WTC11 (cell line): ENCODE data around the gene AADACL3. TPM values are rescaled to one million over a fixed set of nuclear protein-coding genes. Genes with fewer than 3 reads are reported as not detected.

Experiments
- ATAC-seq: fragments of 200-7000 bp; cut with Tn5 transposase; 2 replicates; pipeline ENCODE4 v1.10.0; 2021; ENCODE audit warnings: mild to moderate bottlenecking, moderate library complexity
- CTCF ChIA-PET: fragments of 300-600 bp; sonication (Branson Sonifier 250); formaldehyde crosslinking; loops from one replicate; lab custom pipeline; 2021; ENCODE audit warnings: antibody characterized with exemption; lab: Charles Lee
- POLR2A ChIA-PET: fragments of 350-600 bp; sonication (Branson Sonifier 250); formaldehyde crosslinking; loops from one replicate; lab custom pipeline; 2021; ENCODE audit warnings: antibody characterized with exemption; lab: Charles Lee
- DNase-seq: peaks from one replicate; pipeline ENCODE4 v3.0.0; 2021; ENCODE audit warnings: low spot score
- H3K27ac Mint-ChIP-seq: 2 replicates; pipeline ENCODE4 v1.8.0; 2021; ENCODE audit warnings: mixed read lengths
- H3K27me3 Mint-ChIP-seq: 2 replicates; pipeline ENCODE4 v1.8.0; 2021; ENCODE audit warnings: low read depth, mild to moderate bottlenecking, moderate library complexity, mixed read lengths
- H3K36me3 Mint-ChIP-seq: 2 replicates; pipeline ENCODE4 v1.8.0; 2021; ENCODE audit warnings: mixed read lengths
- H3K4me1 Mint-ChIP-seq: 2 replicates; pipeline ENCODE4 v1.8.0; 2022; ENCODE audit warnings: mixed read lengths
- H3K4me3 Mint-ChIP-seq: 2 replicates; pipeline ENCODE4 v1.8.0; 2021; ENCODE audit warnings: mild to moderate bottlenecking, moderate library complexity, mixed read lengths
- H3K9me3 Mint-ChIP-seq: 2 replicates; pipeline ENCODE4 v1.8.0; 2021; ENCODE audit warnings: mixed read lengths
- ARID4B ChIP-seq: sonication (generic); formaldehyde crosslinking; IDR thresholded peaks from 2 replicates; pipeline ENCODE4 v1.8.0; 2023; ENCODE audit warnings: missing genetic modification reagents, mild to moderate bottlenecking, borderline replicate concordance
- ATF3 ChIP-seq: sonication (generic); formaldehyde crosslinking; conservative IDR thresholded peaks from 2 replicates; pipeline ENCODE4 v1.8.1; 2022; ENCODE audit warnings: mild to moderate bottlenecking, missing genetic modification reagents
- E2F1 ChIP-seq: sonication (generic); formaldehyde crosslinking; IDR thresholded peaks from 2 replicates; pipeline ENCODE4 v1.8.0; 2022; ENCODE audit warnings: mild to moderate bottlenecking, missing genetic modification reagents
- JAZF1 ChIP-seq: fragments of 250-450 bp; sonication (Bioruptor Pico); IDR thresholded peaks from 2 replicates; pipeline ENCODE4 v1.9.0; 2021; ENCODE audit warnings: moderate library complexity, mild to moderate bottlenecking, inconsistent platforms
- TCF7 ChIP-seq: sonication (generic); formaldehyde crosslinking; IDR thresholded peaks from 2 replicates; pipeline ENCODE4 v1.8.0; 2022; ENCODE audit warnings: mild to moderate bottlenecking, low read depth, missing genetic modification reagents, moderate library complexity
- USF1 ChIP-seq: sonication (generic); formaldehyde crosslinking; IDR thresholded peaks from 2 replicates; pipeline ENCODE4 v1.8.0; 2022; ENCODE audit warnings: mild to moderate bottlenecking, missing genetic modification reagents
- ZNF512 ChIP-seq: sonication (generic); formaldehyde crosslinking; IDR thresholded peaks from 2 replicates; pipeline ENCODE4 v1.8.1; 2022; ENCODE audit warnings: missing genetic modification reagents, borderline replicate concordance
- total RNA-seq: library from RNA; stranded (reverse); gene quantifications from 3 replicates; pipeline ENCODE4 v1.2.3, GENCODE V29; 2021
- TF ChIP-seq, protein P1 (sequence below): fragments of 250-450 bp; sonication (Bioruptor Pico); IDR thresholded peaks from 2 replicates; pipeline ENCODE4 v1.9.0; 2021; ENCODE audit warnings: mild to moderate bottlenecking

Gene AADACL3
- total RNA-seq, 1 experiment from 2014 or later: 0.77 TPM

- TF ChIP-seq USF1: no peak
- no peak for TF ChIP-seq TCF7 (CRISPR knock-in tag)
- TF ChIP-seq E2F1 (CRISPR knock-in tag): no peak
Measured at GRCh38 chr1:12775443-12775842, 59.5 kb downstream of the AADACL3 start (continued).

GRCh38 chr1:12776801-12777557, 61.1 kb downstream of the AADACL3 start:
- ATAC-seq (no peak), DNase-seq (no peak)
- Mint-ChIP-seq H3K9me3 (peaks cover 7% of the 10 kb centered on the region; the same call in 1 of the 2 replicates), H3K27me3 (peaks cover 14% of the 10 kb centered on the region), H3K36me3 (no peaks in the 10 kb centered on the region), H3K4me1 (peaks cover 3% of the 10 kb centered on the region; the same call in 1 of the 2 replicates), H3K27ac (no peak overlapping the region), H3K4me3 (no peak overlapping the region)
- no peak for TF ChIP-seq ZNF512 (CRISPR knock-in tag)
- no peak for TF ChIP-seq JAZF1 (CRISPR knock-in tag)
- TF ChIP-seq USF1: no peak
- no peak for TF ChIP-seq ARID4B (CRISPR knock-in tag)
- TF ChIP-seq, protein P1, sequence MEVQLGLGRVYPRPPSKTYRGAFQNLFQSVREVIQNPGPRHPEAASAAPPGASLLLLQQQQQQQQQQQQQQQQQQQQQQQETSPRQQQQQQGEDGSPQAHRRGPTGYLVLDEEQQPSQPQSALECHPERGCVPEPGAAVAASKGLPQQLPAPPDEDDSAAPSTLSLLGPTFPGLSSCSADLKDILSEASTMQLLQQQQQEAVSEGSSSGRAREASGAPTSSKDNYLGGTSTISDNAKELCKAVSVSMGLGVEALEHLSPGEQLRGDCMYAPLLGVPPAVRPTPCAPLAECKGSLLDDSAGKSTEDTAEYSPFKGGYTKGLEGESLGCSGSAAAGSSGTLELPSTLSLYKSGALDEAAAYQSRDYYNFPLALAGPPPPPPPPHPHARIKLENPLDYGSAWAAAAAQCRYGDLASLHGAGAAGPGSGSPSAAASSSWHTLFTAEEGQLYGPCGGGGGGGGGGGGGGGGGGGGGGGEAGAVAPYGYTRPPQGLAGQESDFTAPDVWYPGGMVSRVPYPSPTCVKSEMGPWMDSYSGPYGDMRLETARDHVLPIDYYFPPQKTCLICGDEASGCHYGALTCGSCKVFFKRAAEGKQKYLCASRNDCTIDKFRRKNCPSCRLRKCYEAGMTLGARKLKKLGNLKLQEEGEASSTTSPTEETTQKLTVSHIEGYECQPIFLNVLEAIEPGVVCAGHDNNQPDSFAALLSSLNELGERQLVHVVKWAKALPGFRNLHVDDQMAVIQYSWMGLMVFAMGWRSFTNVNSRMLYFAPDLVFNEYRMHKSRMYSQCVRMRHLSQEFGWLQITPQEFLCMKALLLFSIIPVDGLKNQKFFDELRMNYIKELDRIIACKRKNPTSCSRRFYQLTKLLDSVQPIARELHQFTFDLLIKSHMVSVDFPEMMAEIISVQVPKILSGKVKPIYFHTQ (CRISPR knock-in tag): no peak
- TF ChIP-seq ATF3 (CRISPR knock-in tag): no peak
- ChIA-PET CTCF (no interaction called here), POLR2A (no interaction called here)

Other genes with a start within 250 kb of the AADACL3 start
- 37.6 to 37.9 TPM (median 37.7 TPM) in 3 replicates for gene DHRS3, start 97.9 kb upstream of the AADACL3 start, total RNA-seq
- gene AADACL4, start 72.0 kb upstream of the AADACL3 start, total RNA-seq: 0.11 TPM in 1 of 3 replicates, not detected in the others
- gene CFAP107, start 30.1 kb downstream of the AADACL3 start, total RNA-seq: not detected in 3 replicates
- gene PRAMEF12, start 57.6 kb downstream of the AADACL3 start, total RNA-seq: not detected in 3 replicates
- gene PRAMEF1, start 75.3 kb downstream of the AADACL3 start, total RNA-seq: not detected in 3 replicates
- not detected in 3 replicates for gene PRAMEF11, start 115.3 kb downstream of the AADACL3 start, total RNA-seq
- not detected in 3 replicates for gene HNRNPCL1, start 132.6 kb downstream of the AADACL3 start, total RNA-seq
- gene PRAMEF2, start 141.0 kb downstream of the AADACL3 start, total RNA-seq: not detected in 3 replicates
- not detected in 3 replicates for gene PRAMEF4, start 170.1 kb downstream of the AADACL3 start, total RNA-seq
- gene PRAMEF10, start 182.2 kb downstream of the AADACL3 start, total RNA-seq: not detected in 3 replicates
- gene PRAMEF7, start 200.5 kb downstream of the AADACL3 start, total RNA-seq: not detected in 3 replicates
- not detected in 3 replicates for gene PRAMEF6, start 231.5 kb downstream of the AADACL3 start, total RNA-seq